Umbilical cord (tissue), 2 donors: ENCODE measurements around the gene SHPK. TPM values are rescaled to one million over a fixed set of nuclear protein-coding genes. Genes with fewer than 3 reads are reported as not detected.

Experiments
- DNase-seq: peaks from one replicate; pipeline ENCODE4 v3.0.0-alpha.2; 2015; ENCODE audit warnings: low spot score
- total RNA-seq: library from RNA; depleted of rRNA; stranded (reverse); fragments of >200 nt; gene quantifications from one replicate; pipeline ENCODE4 v1.2.3, GENCODE V29; 2014; ENCODE audit warnings: low replicate concordance; ENCODE audit not compliant: insufficient read depth

The SHPK gene
- total RNA-seq, 1 donor from 2014 or later, result 9.4 TPM

DNA sequence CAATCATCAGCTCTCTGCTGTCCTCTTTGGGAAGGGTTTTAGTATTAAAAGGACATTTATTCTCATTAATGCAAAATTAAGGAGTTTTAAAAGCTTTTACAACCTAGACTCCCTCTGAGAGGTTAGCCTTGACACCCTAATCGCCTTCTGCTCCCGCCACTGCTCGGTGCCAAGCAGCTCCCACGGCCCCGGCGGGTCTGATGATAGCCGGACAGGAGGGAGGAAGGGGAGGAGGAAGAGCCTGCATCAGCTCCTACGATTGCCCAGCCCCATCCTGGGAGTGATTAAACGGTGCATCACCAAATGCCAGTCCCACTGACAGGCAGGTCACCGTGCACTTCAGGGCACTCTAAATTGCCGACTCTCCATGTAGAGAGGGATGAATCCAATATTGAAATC is 8.3 kb downstream of the SHPK start:
- DNase-seq, result no peak

DNA sequence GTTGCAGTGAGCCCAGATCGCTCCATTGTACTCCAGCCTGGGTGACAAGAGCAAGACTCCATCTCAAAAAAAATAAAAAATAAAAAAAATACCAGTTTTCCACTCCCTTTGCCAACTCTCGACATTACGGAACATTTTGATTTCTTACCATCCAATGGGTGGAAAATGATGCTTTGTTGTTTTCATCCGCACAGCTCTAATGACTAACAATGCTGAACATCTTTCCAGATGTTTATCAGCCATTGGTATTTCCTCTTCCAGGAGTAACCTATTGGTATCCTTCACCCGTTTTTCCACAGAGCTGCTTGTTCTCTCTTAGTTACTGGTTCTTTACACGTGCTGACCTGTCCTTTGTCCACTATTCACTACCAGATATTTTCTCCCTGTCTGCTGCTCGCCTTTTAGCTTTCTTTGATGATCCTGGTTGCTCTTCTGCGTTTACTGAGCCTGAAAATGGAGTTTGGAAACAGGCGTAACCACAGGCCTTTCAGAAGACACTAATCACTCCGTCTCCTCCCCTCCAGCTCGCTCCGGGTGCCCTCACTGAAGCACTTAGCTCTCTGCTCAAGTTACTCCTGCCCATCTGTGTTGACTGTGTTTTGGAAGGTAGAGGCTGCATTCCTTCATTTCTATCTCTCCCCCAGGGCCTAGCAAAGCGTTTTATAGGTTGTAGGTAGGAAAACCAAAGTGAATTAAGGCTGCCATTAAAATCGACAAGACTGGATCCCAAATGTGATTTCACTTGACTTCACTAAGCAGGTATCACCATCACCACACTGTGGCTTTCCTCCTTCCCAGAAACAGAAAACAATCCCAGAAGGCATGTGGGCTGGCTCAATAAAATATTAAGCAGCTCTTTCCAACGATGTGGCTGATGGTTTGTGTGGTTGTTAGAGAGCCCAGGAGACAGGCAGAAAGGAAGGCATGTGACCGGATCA is 8.9 kb downstream of the SHPK start:
- no peak for DNase-seq

DNA sequence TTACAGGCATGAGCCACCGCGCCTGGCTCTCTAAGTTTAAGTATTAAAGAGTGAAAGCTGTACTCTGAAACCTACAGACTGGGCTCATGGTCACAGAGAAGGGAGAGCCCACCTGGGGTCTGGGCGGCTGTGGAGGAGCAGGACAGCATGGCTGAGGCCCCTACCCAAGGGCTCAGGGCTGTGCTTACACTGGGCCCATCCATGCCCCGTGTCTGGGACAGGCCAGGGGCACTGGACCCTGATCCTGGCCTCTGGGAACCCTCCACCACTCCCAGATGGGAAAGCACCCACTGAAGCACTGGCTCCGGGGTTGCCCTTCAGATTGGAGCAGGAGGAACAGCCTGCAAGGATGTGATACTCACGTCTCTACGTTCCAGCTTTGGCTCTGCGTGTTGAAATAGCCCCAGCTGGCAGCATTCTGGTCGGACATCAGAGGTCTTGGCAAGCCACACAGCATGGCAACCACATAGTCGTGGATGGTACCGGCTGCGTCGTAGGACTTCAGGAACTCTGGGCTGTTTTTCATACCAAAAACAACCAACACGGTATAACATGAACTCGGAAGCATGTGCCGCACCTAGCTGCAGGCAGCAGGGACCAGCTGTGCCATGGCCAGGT is 13.0 kb downstream of the SHPK start:
- no peak for DNase-seq

DNA sequence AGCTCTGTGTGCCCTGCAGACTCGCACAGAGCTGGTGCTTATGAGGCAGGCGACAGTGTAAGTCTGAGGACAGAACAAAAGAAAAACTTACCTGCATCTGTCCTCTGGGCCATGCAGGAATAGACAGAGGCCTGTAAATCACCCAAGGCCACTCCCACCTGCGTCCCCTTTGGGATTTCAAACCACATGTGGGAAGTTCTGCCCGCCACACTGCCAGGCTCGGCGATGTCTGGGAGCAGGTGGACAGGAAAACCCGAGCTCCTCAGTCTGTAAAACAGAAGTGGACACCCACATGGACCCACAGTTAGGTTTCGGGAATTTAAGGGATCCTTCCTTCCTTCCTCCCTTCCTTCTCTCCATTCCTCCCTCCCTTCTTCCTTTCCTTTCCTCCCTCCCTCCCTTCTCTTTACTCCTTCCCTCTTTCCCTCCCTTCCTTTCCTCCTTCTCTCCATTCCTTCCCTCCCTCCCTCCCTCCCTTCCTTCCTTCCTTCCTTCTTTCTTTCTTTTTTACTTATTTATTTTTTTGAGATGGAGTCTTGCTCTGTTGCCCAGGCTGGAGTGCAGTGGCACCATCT is 14.8 kb downstream of the SHPK start:
- no peak for DNase-seq

DNA sequence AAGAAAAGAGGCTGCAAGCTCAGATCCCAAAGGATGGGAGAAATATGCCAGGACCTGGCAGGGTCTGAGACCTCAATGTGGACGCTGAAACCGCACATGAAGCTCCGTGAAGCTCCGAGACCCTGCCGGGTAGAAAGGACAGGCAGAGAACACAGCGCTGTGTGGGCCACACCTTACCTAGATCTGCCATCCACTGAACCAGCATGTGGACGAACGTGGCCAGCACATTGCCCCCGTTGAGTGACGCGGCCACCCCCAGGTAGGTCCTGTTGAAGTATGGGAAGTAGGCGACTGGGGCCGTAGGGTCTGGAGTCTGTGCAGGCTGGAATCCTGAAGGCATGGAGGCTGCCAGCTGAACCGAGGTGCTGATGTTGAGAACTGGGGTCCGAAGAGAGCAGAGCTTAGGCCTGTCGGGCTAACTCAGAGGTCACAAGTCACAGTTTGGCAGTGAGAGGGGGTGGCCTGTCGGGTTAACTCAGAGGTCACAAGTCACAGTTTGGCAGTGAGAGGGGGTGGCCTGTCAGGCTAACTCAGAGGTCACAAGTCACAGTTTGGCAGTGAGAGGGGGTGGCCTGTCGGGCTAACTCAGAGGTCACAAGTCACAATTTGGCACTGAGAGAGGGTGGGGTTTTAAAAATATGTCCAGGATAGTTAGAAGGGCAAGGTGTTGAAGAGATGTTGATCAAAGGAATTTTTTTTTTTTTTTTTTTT is 20.7 kb downstream of the SHPK start:
- DNase-seq, result no peak

DNA sequence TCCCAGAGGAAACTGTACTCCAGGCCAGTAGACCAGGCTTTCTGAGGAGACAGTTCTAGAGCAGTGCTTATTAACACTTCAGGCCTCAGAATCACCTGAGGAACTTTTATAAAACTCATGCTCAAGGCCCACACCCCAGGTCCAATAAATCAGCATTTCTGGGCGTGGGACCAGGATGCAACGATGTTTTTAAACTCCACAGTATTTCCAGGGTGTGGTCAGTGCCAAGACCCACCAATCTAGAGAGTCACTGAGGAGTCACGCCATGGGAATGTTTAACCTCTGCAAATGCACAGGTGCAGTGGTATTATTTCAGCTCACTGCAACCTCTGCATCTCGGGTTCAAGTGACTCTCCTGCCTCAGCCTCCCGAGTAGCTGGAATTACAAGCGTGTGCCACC is 22.9 kb downstream of the SHPK start:
- DNase-seq, result no peak

DNA sequence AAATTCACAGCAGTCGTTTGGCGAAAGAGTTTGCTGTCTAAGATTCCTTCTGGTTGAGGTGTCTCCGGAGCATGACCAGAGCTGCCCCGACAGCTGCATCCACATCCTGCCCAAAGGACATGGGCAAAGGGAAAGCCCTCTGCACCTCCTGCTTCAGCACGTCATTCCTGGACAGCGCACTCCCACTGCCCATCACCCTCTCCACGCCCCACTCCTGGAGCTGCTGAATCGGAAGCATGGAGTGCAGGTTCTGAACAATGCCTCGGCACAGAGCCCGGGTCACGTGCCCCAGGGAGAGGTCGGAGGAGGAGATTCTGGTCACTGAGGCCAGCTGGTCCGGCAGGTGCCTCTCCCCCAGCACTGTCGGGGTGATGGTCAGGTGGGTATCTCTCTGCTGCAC is 25.5 kb downstream of the SHPK start:
- no peak for DNase-seq

DNA sequence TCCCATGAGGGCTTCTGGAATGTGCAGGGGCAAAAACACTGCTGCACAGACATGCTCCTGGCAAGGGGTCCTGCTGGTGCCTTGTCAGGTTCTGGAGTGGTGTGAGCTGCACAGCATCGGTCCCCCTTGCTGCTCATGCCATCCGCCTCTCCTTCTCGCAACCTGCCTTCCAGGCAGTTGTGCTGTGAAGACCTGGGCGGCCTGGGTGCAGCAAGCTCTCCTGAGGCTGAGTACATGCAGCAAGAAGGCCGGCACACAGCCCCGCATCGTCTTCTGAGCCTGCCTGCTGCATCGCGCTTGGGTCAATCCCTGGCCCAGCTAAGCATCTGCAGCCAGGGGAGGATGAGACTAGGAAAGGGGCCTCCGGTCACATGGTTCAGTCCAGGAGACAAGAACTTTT is 26.4 kb downstream of the SHPK start:
- no peak for DNase-seq

DNA sequence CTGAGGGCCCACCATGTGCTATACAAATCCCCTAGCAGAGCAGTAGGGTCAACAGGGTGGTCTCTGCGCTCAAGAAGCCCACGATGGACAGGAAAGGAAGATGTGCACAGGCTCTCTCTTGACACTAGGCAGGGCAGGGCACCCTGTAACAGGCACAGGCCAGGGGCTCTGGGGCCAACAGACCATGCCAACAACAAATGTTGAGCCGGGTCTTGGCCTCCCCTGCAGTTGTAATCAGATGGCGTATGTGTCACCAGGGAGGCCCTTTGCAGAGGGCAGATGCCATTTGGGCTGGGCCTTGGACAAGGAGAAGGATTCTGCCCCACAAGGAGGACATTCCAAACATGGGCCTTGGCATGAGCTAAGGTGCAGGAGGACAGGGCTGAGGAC is 32.2 kb downstream of the SHPK start:
- DNase-seq, result no peak

DNA sequence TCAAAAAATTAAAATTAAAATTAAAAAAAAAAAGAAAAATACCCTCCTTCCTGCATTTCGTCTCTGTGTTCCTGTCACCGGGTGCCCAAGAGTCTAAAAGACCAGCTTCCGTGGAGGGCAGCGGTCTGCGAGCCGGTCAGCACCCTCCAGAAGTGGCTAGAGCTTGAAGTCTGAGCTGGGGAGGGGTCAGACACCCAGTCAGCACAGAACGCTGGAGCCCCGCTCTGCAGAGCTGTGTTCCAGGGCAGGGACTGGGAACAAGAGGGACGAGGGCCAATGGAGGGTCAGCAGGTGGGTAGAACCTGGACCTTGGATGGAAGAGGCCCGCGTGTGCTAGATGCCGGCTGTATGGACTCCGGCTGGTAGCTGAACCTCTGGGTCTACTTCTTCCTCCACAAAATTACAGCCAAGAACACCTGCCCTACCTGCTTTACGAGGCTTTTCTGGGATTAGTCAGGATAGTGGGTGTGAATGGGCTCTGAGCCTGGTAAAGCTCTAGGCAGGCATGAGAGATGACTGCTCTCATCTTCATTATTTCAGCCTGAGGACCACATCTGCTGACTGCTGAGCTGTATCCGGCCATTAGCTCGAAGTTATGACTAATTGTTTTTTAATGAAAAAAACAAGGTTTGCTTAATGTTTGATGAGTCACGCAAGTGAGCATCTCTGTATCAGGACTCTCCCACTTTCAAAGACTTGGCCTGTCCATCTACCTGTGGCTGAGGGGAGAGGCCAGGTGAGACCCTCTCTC is 32.8 kb downstream of the SHPK start:
- DNase-seq, result no peak

DNA sequence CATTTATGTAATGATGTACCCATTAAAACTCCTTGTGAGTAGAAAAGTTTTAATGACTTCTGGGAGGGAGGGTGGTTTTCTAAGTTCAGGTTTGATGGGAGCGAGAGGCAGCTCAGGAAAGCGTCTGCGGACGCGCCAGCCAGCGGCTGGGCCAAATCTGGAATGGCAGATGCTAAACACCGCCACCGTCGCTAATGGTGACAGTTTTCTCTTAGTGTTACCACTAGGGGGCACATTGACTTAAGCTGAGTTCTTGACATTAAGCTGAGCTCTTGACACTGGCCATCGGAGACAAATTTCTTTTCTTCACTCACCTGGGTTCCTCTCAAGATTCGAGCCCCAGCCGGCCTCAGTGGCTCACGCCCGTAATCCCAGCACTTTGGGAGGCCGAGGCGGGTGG is 33.6 kb downstream of the SHPK start:
- peak; percentile 12 for DNase-seq

DNA sequence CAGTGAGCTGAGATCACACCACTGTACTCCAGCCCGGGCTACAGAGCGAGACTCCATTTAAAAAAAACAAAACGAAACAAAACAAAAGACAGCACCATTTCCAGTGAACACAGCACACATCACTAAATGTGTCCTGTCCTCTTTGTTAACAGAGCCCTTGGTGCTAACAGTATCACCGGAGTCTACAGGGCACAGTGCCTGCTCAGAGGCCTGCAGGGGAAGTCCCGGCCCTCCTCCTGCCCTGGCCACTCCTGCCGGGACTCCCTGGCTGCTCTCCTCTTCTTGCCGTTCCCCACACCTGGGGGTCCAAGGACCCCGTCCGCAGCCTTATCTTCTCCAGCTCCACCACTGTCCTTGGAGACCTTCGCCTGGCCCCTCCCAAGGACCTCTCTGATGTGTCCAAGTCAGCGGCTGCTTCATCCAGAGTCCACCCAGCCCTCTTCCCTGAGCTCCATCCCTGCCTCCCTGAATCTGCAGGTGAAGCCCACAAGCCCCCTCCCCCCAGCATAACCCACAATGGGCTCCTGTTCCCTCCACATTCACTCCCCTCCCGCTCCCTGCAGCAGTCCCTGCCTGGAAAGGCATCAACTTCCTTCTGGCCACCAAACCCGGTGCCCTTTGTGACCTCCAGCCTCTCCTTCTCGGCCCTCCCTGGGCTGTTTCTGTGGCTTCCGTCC is 35.4 kb downstream of the SHPK start:
- DNase-seq, result no peak

DNA sequence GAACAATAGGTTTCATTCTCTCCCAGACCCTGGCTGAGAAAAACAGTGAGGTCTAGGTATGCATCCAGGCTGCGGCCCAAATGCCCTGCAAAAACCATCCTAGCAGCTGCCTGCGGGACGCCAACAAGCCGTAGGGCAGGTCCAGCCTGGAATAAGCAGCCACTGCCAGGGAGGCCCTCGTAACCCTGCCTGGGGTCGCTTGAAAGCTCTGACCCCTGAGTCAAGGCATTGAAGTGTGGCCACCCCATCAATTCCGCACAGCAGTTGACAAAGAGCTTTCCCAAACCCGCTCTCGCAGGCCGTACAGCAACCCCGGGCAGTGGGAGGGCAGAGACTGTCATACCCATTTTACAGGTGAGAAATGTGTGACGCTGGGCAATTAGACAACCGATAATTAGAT is 38.0 kb downstream of the SHPK start:
- DNase-seq, result no peak

DNA sequence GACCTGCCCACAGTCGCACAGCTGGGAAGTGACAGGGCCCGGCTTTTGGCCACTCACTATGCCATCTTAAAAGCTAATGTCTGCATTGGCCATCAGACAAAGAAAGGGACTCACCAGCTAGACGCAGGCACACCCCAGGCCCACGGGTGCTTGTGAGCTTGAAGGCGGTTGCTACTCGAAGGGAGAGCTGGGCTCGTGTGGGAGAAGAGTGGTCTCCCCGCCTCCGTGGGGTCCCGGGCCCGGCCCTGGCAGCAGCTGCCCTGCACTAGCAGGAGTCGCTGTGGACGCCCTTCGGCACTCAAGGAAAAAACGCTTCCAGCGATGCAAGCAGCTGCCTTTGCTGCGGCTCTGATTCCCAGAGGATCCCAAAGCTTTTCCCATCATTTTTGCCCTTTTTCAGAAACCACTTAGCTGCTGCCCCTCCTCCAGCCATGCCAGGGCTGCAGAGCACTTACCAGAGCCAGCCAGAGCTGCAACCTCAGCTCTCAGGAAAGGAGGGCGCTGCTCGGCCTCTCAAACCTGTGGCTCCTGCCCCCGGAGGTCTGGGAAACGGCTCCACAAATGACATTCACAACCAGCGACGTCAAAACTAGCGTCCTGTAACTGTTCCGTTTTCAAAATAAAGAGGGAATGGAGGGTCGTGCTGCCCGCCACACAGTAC is 39.1 kb downstream of the SHPK start:
- no peak for DNase-seq

DNA sequence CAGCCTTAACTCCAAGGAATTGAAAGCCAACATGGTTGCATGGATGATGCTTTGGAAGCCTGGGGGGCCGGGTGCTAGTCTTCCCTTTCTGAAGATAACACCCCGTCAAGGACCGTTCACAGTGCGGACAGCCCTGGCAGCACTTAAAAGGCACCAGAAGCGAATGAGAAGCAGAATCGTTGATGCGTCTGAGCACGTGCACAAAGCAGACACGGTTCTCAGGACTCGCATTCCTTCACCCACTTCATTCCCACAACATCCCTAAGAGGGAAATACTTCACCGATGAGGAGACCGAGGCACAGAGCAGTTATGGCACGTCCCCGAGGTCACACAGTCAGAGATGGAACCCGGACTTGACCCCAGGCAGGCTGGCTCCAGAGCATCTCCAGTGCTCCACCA is 41.1 kb downstream of the SHPK start:
- no peak for DNase-seq

DNA sequence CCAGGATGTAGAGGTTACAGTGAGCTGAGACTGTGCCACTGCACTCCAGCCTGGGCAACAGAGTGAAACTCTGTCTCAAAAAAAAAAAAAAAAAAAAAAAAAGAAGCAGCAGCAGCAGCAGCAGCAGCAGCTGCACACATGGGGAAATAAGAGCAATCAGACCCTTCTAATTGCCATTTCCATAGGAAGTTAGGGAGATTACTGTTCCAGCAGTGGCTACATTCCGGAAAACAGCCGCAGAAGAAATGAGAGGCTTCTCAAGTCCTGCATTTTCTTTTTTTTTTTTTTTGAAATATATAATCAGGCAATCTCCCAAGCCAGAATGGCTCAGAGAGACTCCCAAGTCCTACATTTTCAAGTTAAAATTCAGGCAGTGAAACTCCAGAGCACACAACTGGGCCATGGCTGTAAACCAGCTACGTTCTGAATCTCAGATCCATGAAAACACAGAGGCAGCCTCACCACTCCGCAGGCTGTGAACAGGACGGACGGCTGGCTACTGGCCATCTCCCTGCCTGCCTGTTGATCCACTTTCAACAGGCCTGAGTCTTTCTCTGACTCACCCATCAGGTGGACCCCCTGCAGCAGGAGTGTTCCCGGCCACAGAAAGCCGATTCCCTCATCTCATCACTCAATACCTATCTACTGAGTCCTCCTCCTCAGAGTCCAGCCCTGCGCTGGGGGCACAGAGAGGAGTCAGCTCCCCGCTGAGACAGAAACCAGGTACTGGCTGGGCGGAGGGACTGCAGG is 41.8 kb downstream of the SHPK start:
- DNase-seq, result peak; percentile 14

DNA sequence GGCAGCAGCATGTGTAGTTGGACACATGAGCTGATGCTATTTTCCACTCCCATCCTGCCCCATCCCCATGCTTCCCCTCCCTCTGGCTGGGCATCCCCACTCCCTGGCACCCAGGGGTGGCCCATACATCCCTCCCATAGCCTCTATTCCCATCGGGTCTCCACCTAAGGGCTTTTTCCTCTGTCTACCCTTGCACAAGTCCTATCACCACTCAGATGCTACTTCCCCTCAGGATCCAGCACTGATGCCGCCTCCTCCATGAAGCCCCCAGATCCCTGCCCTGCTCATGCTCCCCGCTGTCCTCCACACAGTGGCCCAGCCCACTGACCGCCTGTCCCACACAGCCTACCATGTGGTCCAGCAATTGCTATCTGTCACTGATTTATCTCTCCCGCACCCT is 42.7 kb downstream of the SHPK start:
- no peak for DNase-seq

DNA sequence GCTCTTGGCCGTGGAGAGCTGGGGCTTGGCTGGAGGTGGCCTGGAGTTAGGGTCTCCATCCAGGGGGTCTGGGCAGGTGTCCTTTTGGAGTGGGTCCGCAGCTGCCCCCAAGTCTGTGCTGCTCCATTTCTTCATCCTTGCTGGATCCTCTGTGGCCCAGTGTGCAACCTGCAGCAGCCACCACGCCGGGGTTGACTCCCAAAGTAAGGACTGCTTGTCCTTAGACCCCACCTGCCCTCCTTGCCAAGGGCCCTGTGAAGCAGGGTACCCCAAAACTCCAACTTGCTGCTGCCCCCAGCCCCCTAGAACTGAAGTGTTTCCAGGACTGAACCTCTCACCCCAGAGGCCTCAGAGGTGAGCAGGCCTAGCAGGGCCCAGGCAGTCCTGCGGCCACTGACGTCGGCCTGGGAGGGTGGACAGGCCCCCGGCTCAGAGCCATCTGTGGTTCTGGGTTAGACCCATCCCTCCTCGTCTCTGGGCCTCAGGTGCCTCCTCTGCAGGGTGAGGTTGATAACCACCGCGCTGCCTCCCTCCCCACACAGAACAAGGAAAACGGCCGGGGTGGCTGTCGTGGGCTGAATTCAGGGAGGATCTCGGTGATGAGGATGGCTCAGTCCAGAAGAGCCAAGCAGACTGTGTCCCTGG is 43.7 kb downstream of the SHPK start:
- DNase-seq, result no peak

DNA sequence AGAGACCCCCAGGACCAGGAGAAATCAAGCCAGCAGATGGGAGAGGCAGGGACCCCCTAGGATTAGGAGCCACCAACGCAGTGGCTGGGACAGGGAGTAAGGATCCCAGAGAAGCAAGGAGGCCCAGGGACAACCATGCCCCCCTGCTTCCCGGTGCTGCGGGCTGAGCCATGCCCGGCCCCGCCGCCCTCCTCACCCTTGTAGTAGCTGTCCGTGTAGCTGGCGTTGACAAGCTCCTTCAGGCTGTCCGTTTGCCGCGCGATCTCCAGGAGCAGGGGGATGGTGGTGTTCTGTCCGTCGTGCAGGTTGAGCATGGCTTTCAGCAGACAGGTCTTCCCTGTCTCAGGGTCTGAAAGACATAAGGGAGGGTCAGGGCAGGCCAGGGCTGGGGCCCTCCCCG is 45.3 kb downstream of the SHPK start:
- DNase-seq, result no peak
